Measurements from ENCODE around the gene MARVELD1.

GRCh38 chr10:97703398-97704067, 10.0 kb upstream of the MARVELD1 start:
- TF ChIP-seq EP300 (IDR thresholded peaks at IDR 0.05), result no peak
- no peak for TF ChIP-seq POLR2AphosphoS5 (IDR thresholded peaks at IDR 0.05)

Measured in stomach (tissue), 4 donors.